NB4 (cell line): Measurements from ENCODE around the gene RXRA.

ENCODE experiments used
- POLR2A ChIP-seq: IDR thresholded peaks from 2 replicates; pipeline ENCODE4 v1.6.1; 2011; ENCODE audit warnings: mild to moderate bottlenecking; ENCODE audit not compliant: insufficient read length; ENCODE audit errors: extremely low read depth
- TF ChIP-seq, protein P1 (sequence below): IDR thresholded peaks from one replicate; pipeline ENCODE4 v1.5.1; 2012; ENCODE audit warnings: low read depth, low read length

DNA sequence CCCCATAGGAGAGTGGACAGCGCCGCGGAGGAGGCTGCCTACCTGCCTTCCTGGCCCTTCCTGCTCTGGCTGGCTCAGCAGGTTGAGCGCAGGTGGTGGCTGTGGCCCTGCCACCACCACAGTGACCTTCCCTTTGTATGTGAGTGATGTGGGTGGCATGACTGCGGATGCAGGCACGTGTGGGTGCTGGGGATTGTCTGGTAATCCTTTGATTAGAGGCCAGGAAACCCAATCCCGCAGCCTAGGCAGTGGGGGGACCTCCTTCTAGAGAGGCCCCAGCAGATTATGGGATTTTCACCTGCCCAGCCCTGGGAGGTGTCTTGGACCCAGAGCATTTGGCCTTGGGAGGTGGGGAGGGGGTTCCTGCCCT is 16.5 kb downstream of the RXRA start:
- TF ChIP-seq, protein P1, sequence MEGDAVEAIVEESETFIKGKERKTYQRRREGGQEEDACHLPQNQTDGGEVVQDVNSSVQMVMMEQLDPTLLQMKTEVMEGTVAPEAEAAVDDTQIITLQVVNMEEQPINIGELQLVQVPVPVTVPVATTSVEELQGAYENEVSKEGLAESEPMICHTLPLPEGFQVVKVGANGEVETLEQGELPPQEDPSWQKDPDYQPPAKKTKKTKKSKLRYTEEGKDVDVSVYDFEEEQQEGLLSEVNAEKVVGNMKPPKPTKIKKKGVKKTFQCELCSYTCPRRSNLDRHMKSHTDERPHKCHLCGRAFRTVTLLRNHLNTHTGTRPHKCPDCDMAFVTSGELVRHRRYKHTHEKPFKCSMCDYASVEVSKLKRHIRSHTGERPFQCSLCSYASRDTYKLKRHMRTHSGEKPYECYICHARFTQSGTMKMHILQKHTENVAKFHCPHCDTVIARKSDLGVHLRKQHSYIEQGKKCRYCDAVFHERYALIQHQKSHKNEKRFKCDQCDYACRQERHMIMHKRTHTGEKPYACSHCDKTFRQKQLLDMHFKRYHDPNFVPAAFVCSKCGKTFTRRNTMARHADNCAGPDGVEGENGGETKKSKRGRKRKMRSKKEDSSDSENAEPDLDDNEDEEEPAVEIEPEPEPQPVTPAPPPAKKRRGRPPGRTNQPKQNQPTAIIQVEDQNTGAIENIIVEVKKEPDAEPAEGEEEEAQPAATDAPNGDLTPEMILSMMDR: no peak
- TF ChIP-seq POLR2A: no peak
